Embryonic facial prominence (tissue), 1 donor: ENCODE results near the gene HORMAD2.
"Not testable (repeated sequence)": the region's sequence is repeated elsewhere in the genome, so short reads cannot be mapped to it uniquely, and the experiment has no call there.

Experiments
- DNase-seq: peaks from one replicate; pipeline ENCODE4 v3.0.0-alpha.2; 2016; ENCODE audit errors: extremely low spot score

Gene HORMAD2

DNA sequence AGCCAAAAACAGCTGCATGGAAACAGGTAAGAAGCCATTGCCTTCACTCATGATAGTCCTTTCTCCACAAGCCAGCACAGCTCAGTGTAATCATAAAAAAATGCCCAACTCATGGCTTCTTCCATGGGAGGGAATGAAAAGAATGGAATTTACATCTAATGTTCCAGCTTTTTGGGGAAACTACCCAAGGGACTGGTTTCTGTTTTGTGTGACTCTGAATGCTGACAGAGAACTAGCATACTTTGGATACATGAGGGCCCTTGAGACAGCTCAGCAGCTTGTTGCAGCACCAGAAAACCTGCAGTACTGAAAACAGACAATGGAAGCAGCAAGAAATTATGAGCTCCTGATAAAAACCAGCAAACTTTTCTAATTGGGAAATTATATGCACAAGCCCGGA lies 24.2 kb upstream of the HORMAD2 start:
- DNase-seq: no peak

DNA sequence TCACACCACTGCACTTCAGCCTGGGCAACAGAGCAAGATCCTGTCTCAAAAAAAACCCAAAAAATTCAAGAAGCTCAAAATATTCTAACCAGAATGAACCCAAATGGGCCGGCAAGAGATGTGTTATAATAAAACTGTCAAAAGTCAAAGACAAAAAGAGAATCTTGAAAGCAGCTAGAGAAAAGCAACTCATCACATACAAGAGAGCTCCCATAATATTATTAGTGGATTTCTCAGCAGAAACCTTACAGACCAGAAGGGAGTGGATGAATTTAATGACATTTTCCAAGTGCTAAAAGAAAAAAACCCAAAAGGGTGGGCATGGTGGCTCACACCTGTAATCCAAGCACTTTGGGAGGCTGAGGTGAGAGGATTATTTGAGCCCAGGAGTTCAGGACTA lies 22.9 kb upstream of the HORMAD2 start:
- DNase-seq: no peak

DNA sequence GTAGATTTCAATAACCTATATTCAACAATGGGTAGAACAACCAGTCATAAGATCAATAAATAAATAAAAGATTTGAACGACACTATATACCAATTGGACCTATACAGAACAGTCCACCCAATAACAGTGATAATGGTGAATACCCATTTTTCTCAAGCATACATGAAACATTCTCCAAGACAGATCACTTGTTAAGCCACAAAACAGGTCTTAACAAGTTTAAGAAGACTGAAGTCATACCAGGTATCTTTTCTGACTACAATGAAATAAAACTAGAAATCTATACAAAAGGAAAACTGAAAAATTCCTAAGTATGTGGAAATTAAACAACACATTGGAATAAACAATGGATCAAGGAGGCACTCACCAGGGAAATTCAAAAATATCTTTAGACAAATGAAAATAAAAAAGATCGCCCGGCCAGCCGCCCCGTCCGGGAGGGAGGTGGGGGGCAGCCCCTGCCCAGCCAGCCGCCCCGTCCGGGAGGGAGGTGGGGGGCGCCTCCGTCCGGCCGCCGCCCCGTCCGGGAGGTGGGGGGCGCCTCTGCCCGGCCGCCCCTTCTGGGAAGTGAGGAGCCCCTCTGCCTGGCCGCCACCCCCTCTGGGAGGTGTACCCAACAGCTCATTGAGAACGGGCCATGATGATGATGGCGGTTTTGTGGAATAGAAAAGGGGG lies 20.8 kb upstream of the HORMAD2 start:
- not testable (repeated sequence) for DNase-seq

DNA sequence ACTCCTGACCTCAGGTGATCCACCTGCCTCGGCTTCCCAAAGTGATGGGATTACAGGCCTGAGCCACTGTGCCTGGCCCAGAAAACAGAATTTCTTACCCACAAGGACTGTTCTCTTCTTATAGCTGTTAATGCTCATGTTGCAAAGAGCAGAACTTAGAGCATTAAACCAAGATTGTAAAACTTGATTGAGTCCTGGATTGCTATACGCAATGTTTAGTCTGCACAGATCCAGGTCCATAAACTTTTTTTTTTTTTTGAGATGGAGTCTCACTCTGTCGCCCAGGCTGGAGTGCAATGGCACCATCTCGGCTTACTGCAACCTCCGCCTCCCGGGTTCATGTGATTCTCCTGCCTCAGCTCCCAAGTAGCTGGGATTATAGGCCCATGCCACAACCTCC lies 19.2 kb upstream of the HORMAD2 start:
- not testable (repeated sequence) for DNase-seq

- no peak for DNase-seq
Observed at GRCh38 chr22:30062259-30062658, 18.0 kb upstream of the HORMAD2 start.

DNA sequence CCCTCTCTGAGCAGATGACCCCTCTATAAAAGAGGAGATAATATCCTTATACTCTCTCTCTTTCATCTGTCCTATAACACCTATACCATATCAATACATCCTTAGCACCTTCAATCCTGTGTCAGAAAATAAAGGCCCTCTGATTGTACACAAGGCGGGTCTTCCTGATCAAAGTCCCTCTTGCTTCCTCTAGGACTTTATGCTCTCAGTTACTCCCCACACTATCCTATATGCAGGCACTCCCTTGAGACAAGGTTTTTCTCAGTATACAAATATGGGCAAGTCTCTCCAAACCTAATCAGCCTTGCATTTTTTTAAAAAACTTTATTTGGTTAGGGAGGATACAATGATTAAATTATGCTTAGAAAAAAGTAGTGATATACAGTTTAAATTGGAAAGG lies 17.3 kb upstream of the HORMAD2 start:
- no peak for DNase-seq

GRCh38 chr22:30064172-30064571 lies 16.1 kb upstream of the HORMAD2 start:
- no peak for DNase-seq

DNA sequence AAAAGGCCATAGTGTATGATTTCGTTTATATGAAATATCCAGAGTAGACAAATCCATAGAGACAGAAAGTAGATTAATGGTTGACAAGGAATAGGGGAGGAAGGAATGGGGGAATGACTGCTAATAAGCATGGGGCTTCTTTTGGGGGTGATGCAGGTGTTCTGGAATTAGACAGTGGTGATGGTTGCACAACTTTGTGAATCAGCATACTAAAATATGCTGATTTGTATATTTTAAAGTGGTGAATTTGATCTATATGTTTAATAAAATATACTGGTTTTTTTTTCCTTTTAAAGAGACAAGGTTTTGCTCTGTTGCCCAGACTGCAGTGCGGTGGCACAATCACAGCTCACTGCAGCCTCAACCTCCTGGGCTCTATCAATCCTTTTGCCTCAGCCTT lies 6.5 kb upstream of the HORMAD2 start:
- DNase-seq: no peak

- no peak for DNase-seq
Observed at GRCh38 chr22:30074147-30074546, 6.1 kb upstream of the HORMAD2 start.

- no peak for DNase-seq
Observed at GRCh38 chr22:30074994-30075393, 5.3 kb upstream of the HORMAD2 start.

DNA sequence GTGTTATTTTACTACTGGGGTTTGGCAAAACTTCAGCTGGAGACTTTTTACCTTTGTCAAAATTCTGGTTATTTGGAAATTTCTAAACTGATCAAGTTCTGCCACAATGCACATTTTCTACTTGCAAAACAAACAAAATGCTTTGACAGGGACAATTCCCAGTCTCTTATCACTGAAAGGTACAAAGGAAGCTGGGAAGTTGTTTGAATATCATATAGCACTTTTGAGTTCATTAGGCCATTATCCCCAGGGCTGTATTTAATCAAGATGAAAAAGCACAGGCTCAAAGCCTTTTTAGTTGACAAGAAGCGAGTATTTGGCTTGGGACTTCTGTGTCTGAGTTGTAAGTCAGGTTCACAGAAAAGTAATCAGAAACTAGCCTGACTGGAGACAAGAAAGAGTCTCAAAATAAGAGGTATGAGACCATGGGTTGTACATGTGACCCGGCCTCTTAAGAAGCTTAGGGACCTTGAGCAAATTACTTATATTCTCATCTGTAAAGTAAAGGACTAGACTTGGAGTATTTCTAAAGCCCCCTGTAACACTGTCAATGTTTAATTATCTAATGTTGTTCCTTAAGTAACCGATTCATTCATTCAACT lies 2.9 kb upstream of the HORMAD2 start:
- no peak for DNase-seq

GRCh38 chr22:30078320-30079311 lies 1.6 kb upstream of the HORMAD2 start:
- no peak for DNase-seq

DNA sequence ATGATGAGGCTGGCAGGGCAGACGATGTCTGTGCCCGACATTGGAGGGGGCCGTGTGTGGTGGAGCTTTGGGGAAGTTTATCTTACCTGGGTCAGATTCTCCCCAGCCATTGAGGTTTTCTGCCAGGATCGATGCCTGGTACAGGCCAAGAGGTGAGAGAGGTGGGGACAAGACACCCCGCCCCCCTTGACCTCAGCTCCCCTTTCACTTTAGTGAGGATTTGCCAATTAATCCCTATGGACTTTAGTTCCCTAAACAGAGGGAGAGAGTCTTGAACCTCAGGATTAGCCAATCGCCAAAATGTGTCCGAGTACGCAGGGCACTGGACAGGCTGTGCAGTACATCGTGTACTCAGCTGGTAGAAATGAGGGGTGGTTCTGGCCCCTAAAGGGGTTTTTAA lies 541 bp downstream of the HORMAD2 start:
- DNase-seq: no peak

DNA sequence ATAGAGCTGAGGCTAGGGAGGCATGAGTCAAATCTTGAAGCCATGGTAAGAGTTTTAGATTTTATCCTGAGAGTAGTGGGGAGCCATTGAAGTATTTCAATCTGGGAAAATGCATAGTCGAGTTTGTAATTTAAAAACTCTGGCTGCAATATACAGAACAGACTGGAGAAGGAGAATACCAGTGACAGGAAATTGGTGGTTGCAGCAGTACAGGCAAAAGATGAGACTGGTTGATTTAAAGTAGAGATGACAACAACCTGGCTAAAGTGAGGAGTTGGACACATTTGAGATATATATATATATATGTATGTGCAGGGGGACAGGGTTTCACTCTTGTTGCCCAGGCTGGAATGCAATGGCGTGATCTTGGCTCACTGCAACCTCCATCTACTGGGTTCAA lies 6.2 kb downstream of the HORMAD2 start:
- no peak for DNase-seq

DNA sequence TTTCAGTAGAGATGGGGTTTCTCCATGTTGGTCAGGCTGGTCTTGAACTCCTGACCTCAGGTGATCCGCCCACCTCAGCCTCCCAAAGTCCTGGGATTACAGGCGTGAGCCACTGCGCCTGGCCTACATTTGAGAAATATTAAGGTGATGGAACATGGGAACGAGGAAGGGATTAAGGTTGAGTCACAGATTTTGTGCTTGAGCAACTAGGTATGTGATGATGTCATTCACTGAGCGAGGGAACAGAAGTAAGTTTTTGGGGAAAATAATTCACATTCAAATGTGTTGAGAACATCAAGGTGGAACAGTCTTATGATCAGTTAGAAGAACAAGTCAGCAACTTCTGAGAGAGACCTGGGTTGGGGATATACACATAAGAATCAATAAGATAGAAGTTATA lies 6.8 kb downstream of the HORMAD2 start:
- DNase-seq: not testable (repeated sequence)

DNA sequence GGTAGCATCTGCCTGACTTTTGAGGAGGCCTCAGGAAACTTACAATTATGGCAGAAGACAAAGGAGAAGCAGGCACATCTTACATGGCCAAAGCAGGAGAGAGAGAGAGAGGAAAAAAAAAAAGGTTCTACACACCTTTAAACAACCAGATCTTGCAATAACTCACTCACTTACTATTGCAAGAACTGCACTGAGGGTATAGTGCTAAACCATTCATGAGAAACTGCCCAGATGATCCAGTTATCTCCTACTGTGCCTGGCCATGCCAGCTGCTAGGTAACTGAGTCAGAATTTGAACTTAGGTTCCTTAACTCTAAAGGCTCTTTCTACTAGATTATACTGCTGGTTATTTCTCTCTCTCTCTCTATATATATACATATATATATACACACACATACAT lies 7.3 kb downstream of the HORMAD2 start:
- DNase-seq: no peak

DNA sequence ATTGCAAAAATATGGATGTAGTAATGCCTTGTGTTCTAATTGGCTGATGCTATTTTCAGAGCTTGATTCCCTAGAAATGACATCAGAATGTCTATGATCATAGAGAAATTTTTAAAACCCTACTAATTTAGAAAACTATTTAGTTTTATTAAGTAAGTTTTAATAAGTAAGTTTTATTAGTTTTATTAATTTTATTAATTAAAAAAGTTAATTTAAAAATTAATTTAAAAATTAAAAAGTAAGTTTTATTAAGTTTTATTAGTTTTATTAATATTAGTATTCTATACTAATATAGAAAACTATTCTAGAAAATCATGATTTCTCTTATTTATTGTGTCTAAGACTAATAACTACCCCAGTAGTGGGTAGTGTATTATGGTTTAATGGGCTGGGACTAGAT lies 8.2 kb downstream of the HORMAD2 start:
- DNase-seq: no peak

DNA sequence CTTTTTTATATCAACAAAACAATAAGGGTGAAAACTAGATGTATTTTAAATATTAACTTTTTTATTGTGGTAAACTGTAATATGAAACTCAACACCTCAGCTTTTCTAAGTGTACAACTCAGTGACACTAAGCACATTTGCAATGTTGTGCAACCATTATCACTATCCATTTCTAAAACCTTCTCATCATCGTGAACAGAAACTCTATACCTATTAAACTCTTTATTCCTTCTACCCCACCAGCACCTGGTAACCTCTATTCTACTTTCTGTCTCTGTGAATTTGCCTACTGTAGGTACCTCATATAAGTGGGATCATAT lies 9.4 kb downstream of the HORMAD2 start:
- no peak for DNase-seq

DNA sequence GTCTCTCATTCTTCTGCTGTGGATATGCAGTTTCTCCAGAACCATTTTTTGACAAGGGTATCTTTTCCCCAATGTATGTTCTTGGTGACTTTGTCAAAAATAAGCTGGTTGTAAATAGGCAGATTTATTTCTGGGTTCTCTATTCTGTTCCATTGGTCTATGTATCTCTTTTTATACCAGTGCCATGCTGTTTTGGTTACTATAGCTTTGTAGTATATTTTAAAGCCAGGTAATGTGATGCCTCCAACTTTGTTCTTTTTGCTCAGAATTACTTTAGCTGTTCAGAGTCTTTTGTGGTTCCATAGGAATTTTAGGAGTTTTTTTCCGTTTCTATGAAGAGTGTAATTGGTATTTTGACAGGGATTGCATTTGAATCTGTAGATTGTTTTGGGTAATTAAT lies 12.4 kb downstream of the HORMAD2 start:
- DNase-seq: no peak

- DNase-seq: no peak
Observed at GRCh38 chr22:30094804-30095203, 14.5 kb downstream of the HORMAD2 start.

GRCh38 chr22:30097861-30098260 lies 17.6 kb downstream of the HORMAD2 start:
- DNase-seq: no peak

DNA sequence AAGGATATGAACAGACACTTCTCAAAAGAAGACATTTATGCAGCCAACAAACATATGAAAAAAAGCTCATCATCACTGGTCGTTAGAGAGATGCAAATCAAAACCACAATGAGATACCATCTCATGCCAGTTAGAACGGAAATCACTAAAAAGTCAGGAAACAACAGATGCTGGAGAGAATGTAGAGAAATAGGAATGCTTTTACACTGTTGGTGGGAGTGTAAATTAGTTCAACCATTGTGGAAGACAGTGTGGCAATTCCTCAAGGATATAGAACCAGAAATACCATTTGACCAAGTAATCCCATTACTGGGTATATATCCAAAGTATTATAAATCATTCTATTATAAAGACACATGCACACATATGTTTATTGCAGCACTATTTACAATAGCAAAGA lies 20.5 kb downstream of the HORMAD2 start:
- DNase-seq: not testable (repeated sequence)
